Choroid plexus epithelial cell (primary cell): ENCODE results near the gene U2AF2.

ENCODE experiments used
- DNase-seq: peaks from one replicate; pipeline ENCODE4 v3.0.0-alpha.2; 2010; ENCODE audit warnings: low read depth
- H3K4me3 ChIP-seq: 2 replicates; pipeline ENCODE4 v1.5.1; 2011; ENCODE audit warnings: low read depth, mild to moderate bottlenecking, control low read depth, low read length, moderate library complexity
- CTCF ChIP-seq: conservative IDR thresholded peaks from 2 replicates; pipeline ENCODE4 v1.5.1; 2011; ENCODE audit warnings: low read depth, mild to moderate bottlenecking, control low read depth, inconsistent platforms, low read length, moderate library complexity

U2AF2 gene

GRCh38 chr19:55626350-55626749, 28.5 kb upstream of the U2AF2 start:
- no peak for TF ChIP-seq CTCF
- H3K4me3 ChIP-seq, result no peak overlapping the region
- no peak for DNase-seq

GRCh38 chr19:55632463-55632834, 22.4 kb upstream of the U2AF2 start:
- peak; percentile 82 for TF ChIP-seq CTCF
- DNase-seq, result peak; percentile 99

GRCh38 chr19:55633861-55634260, 21.0 kb upstream of the U2AF2 start:
- no peak overlapping the region for H3K4me3 ChIP-seq
- TF ChIP-seq CTCF, result no peak
- DNase-seq, result no peak

More at GRCh38 chr19:55632463-55632834, 22.4 kb upstream of the U2AF2 start:
- H3K4me3 ChIP-seq, result no peak overlapping the region

- TF ChIP-seq CTCF, result no peak
- no peak for DNase-seq
- peak overlapping the region; percentile 100 for H3K4me3 ChIP-seq
These were observed 19.5 kb upstream of the U2AF2 start for GRCh38 chr19:55635334-55635717.

GRCh38 chr19:55635856-55636440, 18.9 kb upstream of the U2AF2 start:
- peak overlapping the region; percentile 100 for H3K4me3 ChIP-seq
- TF ChIP-seq CTCF, result no peak
- no peak for DNase-seq

- H3K4me3 ChIP-seq, result no peak overlapping the region
- DNase-seq, result no peak
- no peak for TF ChIP-seq CTCF
These were observed 18.1 kb upstream of the U2AF2 start for GRCh38 chr19:55636723-55637122.

- DNase-seq, result no peak
- H3K4me3 ChIP-seq, result no peak overlapping the region
- TF ChIP-seq CTCF, result no peak
These were observed 17.3 kb upstream of the U2AF2 start for GRCh38 chr19:55637534-55637933.
